ENCODE data around the gene HMHB1.

Gene HMHB1

GRCh38 chr5:143812085-143812705, at the start of gene HMHB1:
Gene HMHB1 (plus strand): TSS chr5:143812161.
- DNase-seq = no peak

- DNase-seq = no peak
Measured at GRCh38 chr5:143762636-143763220, 49.2 kb upstream of the HMHB1 start.

DNA sequence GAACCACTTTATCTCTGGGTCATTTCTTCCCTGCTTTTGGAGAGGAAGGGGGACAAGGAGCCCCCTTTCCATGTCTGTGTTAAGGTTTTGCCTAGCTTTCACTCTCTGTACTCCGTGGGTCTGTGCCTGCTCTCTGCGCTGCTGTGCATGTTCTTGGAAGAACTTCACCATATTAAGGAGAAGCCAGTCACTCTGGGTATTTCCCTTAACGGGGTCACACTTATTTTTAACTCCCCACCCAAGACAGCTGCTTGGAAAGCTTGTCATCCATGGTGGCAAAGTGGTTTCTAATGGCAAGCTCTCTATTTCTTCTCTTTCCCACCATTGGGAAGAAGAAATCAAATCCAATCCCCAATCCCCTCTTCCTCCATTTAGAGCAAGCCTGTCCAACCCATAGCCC, 44.8 kb upstream of the HMHB1 start:
- DNase-seq = no peak

- no peak for DNase-seq
Measured at GRCh38 chr5:143769026-143769786, 42.8 kb upstream of the HMHB1 start.

- no peak for DNase-seq
Measured at GRCh38 chr5:143770450-143770849, 41.5 kb upstream of the HMHB1 start.

GRCh38 chr5:143771189-143771588, 40.8 kb upstream of the HMHB1 start:
- DNase-seq = no peak

GRCh38 chr5:143771602-143772001, 40.4 kb upstream of the HMHB1 start:
- no peak for DNase-seq

GRCh38 chr5:143772621-143773020, 39.3 kb upstream of the HMHB1 start:
- no peak for DNase-seq

DNA sequence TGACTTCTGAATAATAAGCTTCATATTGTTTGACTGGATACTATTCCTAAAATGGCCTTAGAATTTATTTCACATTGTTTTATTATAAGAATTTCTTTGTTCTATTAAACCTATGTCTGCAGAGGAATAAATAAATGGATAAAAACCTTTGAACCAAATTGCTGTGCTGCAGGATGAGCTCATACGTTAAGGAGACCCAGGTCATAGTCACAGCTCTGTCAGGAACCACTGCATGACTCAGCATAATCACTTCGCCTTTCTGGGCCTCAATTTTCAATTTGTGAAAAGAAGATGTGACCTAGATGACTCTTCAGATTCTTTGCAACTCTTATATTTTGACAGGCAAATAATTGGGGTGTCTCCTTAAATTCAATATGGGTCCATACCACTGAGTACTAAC, 36.7 kb upstream of the HMHB1 start:
- DNase-seq = no peak

GRCh38 chr5:143776951-143777350, 35.0 kb upstream of the HMHB1 start:
- DNase-seq = no peak

GRCh38 chr5:143779506-143779905, 32.5 kb upstream of the HMHB1 start:
- DNase-seq = no peak

DNA sequence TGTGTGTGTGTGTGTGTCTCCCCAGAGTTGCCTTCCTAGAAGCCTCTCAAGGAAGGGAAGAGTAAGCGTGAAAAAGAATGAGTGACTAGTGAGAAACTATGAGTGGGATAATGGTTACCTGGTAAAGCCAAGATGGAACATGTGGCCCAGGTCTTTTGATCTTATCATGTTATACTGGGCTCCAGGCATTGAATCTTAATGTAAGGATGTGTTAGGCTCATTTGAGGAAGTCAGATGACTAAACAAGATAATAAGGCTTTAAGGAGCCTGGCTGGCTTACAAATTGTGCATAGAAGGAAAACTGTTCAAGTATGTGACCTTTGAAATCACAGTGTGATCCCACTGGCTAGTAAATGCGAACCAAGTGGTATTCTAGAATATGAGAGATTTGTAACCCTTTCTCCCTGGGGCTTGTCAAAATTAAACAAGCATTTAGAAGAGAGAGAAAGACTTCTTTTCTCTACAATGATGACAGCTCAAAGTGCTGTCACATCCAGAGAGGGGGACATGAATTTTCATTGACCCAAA, 29.9 kb upstream of the HMHB1 start:
- no peak for DNase-seq

GRCh38 chr5:143782588-143783386, 29.2 kb upstream of the HMHB1 start:
- no peak for DNase-seq

GRCh38 chr5:143788401-143788800, 23.6 kb upstream of the HMHB1 start:
- no peak for DNase-seq

DNA sequence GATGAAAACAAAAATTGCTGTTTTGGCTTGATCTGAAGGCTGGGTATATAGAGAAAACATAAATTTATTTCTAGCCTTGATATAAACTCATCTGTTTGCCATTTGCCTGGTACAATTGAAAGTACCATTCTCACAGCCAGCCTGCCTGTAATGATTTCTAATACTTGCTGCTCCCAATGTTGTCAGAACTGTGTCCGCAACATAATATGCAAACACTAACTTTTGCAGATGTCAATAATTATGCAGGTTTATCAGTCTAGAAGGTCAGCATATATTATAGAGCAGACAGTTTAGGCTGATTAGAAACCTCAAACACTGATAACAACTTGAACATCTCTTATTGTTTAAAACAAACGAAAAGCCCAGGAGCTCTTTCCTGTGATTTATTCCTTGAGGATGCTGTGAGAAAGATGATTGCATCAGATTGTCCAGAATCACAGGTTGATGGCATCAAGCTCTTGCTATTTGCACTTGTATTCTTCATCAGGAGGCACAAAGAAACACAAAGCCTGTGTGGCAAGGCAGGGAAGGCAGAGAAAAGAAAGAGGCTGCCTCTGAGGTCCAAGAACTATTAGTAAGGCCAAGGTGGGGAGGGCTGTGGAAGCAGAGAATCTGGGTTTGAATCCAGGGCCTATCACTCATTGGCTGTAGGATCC, 21.4 kb upstream of the HMHB1 start:
- DNase-seq = no peak

GRCh38 chr5:143791848-143792731, 19.9 kb upstream of the HMHB1 start:
- no peak for DNase-seq

DNA sequence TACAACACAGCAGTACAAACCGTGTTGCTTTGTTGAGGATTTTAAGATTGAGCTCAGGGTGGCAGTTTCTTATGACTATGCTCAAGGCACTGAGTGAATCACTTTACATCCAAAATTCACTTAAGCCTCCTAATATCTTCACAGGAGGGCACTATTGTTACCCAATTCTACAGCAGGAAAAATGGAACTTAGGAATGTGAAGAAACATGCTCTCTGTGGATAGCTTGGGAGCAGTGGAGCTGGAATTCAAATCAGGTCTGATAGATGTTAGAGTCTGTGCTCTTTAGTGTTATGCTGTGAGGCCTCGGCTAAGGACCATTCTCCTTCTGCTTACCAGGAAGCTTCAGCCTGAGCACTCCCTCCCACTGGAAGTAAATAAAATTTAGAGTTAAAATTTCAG, 18.7 kb upstream of the HMHB1 start:
- no peak for DNase-seq

GRCh38 chr5:143796125-143796524, 15.8 kb upstream of the HMHB1 start:
- no peak for DNase-seq

DNA sequence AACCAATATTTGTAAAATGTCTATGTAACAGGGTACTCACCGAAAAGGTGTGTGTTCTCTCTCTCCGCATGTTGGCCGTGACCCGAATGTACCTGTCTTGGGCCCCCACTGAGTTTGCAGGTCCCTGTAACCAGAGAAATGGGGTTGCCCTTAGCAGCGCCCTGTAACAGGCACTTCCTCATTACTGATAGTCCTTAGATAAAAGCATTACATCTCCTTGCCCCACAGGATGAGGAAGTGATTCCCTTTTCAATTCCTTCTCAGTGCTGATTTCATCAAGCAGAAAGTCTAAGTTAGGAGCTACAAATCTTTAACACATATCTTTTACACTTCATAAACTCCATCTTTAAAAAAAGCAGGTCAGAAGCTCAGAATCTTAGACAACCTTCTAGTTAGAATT, 15.2 kb upstream of the HMHB1 start:
- DNase-seq = no peak

DNA sequence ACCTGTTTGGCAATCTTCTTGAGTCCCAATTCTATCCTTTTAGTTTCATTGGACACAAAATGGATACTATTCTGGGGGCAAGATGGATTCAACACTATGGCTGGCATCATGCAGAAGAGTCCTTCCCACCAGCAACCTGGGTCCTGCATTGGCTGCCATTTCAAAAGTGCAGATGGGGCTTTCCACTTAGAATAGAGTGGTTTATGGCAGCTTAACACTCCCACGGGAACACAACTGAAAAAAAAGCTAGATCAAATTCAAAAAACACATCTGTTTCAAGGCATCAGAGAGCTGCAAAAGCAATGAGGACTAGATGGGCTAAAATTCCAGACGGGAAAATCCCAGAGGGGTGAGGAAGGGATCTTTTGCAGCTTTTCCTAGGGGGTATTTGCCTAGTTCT, 11.2 kb upstream of the HMHB1 start:
- no peak for DNase-seq

GRCh38 chr5:143801252-143801939, 10.6 kb upstream of the HMHB1 start:
- DNase-seq = no peak
